Mesothelial cell of epicardium (in vitro differentiated cells): ENCODE measurements around the gene MYPOP. TPM values are rescaled to one million over a fixed set of nuclear protein-coding genes. Genes with fewer than 3 reads are reported as not detected.

Experiments used
- DNase-seq, 2 experiments: peaks; one replicate each; pipeline ENCODE4 v3.0.0; 2021; ENCODE audit warnings: low spot score in 2 of 2; ENCODE audit not compliant: unreplicated experiment in 2 of 2
- H3K27ac Mint-ChIP-seq: 2 replicates; pipeline ENCODE4 v1.8.0; 2021; ENCODE audit warnings: mixed read lengths
- H3K27me3 Mint-ChIP-seq: 2 replicates; pipeline ENCODE4 v1.8.0; 2021; ENCODE audit warnings: low read depth, mixed read lengths
- H3K36me3 Mint-ChIP-seq: 2 replicates; pipeline ENCODE4 v1.8.0; 2021; ENCODE audit warnings: mixed read lengths
- H3K4me1 Mint-ChIP-seq: 2 replicates; pipeline ENCODE4 v1.8.0; 2021; ENCODE audit warnings: mixed read lengths
- H3K4me3 Mint-ChIP-seq: 2 replicates; pipeline ENCODE4 v1.8.0; 2021; ENCODE audit warnings: mild to moderate bottlenecking, moderate library complexity, mixed read lengths
- H3K9me3 Mint-ChIP-seq: 2 replicates; pipeline ENCODE4 v1.8.0; 2021; ENCODE audit warnings: mixed read lengths
- CTCF ChIP-seq: fragments of 200-600 bp; sonication (generic); IDR thresholded peaks from one replicate; pipeline ENCODE4 v1.5.0; 2021; ENCODE audit warnings: antibody characterized with exemption; ENCODE audit not compliant: unreplicated experiment
- total RNA-seq: library from RNA; stranded (reverse); gene quantifications from 3 replicates; pipeline ENCODE4 v1.2.1, GENCODE V29; 2021

MYPOP gene
- total RNA-seq, 1 donor from 2014 or later: 10.4 TPM

- DNase-seq: no peak
- Mint-ChIP-seq H3K36me3 (peaks cover 3% of the 10 kb centered on the region), H3K9me3 (no peaks in the 10 kb centered on the region), H3K27me3 (no peaks in the 10 kb centered on the region), H3K4me1 (peaks cover 29% of the 10 kb centered on the region), H3K4me3 (peak overlapping the region; percentile 5), H3K27ac (peak overlapping the region; percentile 18)
- no peak for TF ChIP-seq CTCF
These were observed 21.1 kb downstream of the MYPOP start for GRCh38 chr19:45881082-45881908.

DNA sequence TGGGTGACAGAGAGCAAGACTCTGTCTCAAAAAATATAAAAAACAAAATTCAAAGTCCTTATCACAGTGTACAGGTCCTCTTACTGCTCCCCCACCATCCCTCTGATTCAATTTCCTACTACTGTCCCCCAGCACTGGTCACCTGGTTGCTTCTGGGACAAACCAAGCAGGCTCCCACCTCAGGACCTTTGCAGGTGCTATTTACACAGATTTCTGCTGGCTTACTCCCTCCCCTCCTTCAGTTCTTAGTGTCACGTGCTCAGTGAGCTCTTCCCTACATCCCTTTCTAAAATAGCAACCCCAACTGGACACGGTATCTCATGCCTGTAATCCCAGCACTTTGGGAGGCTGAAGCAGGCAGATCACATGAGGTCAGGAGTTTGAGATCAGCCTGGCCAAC is 22.4 kb downstream of the MYPOP start:
- no peak overlapping the region for H3K27ac Mint-ChIP-seq
- H3K36me3 Mint-ChIP-seq: peaks cover 3% of the 10 kb centered on the region
- no peaks in the 10 kb centered on the region for H3K9me3 Mint-ChIP-seq
- no peak for DNase-seq
- H3K4me1 Mint-ChIP-seq: peaks cover 30% of the 10 kb centered on the region
- no peak for TF ChIP-seq CTCF
- H3K27me3 Mint-ChIP-seq: no peaks in the 10 kb centered on the region
- H3K4me3 Mint-ChIP-seq: no peak overlapping the region

- Mint-ChIP-seq H3K27ac (no peak overlapping the region), H3K4me3 (no peak overlapping the region), H3K4me1 (peaks cover 30% of the 10 kb centered on the region), H3K27me3 (no peaks in the 10 kb centered on the region), H3K9me3 (no peaks in the 10 kb centered on the region), H3K36me3 (peaks cover 3% of the 10 kb centered on the region)
- no peak for TF ChIP-seq CTCF
- DNase-seq: no peak
These were observed 23.4 kb downstream of the MYPOP start for GRCh38 chr19:45879055-45879454.

DNA sequence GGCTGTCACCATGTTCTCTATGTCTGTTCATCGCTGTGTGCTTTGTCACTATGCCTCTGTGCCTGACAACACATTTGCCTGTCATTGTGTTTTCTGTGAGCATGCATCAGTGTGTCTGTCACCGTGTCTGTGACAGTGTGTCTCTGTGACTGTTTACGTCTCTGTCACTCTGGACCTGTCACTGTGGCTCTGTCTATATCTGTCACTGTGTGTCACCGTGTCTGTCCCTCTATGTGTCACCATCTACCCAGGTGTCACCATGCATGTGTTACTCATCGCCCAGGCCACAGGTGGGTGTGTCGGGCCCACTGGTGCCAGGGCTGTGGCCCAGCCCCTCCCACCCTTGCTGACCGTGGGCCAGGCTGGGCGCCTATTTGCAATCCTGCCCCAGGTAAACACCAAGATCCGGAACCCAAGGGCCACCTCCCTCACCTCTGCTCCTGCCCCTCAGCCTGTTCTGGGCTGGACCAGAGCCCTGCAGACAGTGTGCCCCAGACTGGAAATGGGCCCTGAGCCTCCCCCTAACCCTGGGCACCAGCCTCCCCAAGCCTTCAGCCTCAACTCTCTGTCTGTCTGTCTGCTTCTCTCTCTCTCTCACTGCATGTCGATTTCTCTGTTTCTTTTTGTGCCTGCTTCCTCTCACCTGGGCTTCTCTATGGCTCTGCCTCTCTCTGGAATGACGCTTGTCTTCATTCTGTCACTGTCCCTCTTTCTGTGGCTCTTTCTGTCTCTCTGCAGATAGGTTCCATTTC is 24.2 kb downstream of the MYPOP start:
- Mint-ChIP-seq H3K9me3 (no peaks in the 10 kb centered on the region), H3K4me1 (peaks cover 22% of the 10 kb centered on the region), H3K27me3 (peaks cover 2% of the 10 kb centered on the region), H3K36me3 (peaks cover under 1% of the 10 kb centered on the region), H3K27ac (peak overlapping the region; percentile 51), H3K4me3 (no peak overlapping the region)
- DNase-seq: no peak
- TF ChIP-seq CTCF: no peak

GRCh38 chr19:45876411-45877197 is 25.8 kb downstream of the MYPOP start:
- peak in 1 of 2 experiments; percentile 66 for DNase-seq
- Mint-ChIP-seq H3K27me3 (peaks cover 2% of the 10 kb centered on the region), H3K36me3 (no peaks in the 10 kb centered on the region), H3K4me1 (peaks cover 13% of the 10 kb centered on the region), H3K4me3 (peak overlapping the region; percentile 60), H3K27ac (peak overlapping the region; percentile 43), H3K9me3 (no peaks in the 10 kb centered on the region)
- no peak for TF ChIP-seq CTCF
